ENCODE results near the gene PTPRK. TPM values are rescaled to one million over a fixed set of nuclear protein-coding genes. Genes with fewer than 3 reads are reported as not detected.

Gene PTPRK
- polyA plus RNA-seq, 3 donors: 0.01 TPM; not detected in 2

- Histone ChIP-seq H3K79me2 (ENCODE audit: insufficient read depth, low read length) (no peaks in the 10 kb centered on the region), H2AFZ (ENCODE audit: insufficient read depth, low read depth, low read length, poor library complexity, severe bottlenecking) (no peak overlapping the region), H3K4me1 (ENCODE audit: control insufficient read depth in 1 of 2, insufficient read depth in 2 of 2, low read length in 2 of 2) (no peaks in the 10 kb centered on the region), H3K9ac (ENCODE audit: insufficient read depth, low read length, poor library complexity, severe bottlenecking) (no peak overlapping the region), H3K27ac (ENCODE audit: low read depth in 1 of 2, low read length in 2 of 2) (no peak overlapping the region), H3K9me3 (replicated peaks in 1 of 2; ENCODE audit: control insufficient read depth in 1 of 2, insufficient read depth in 1 of 2, low read length in 2 of 2) (no peaks in the 10 kb centered on the region), H3K4me2 (replicated peaks; ENCODE audit: extremely low read depth, low read length, poor library complexity, severe bottlenecking) (no peak overlapping the region), H3K27me3 (ENCODE audit: control insufficient read depth in 2 of 2, insufficient read depth in 2 of 2, low read length in 2 of 2) (no peaks in the 10 kb centered on the region), H3K4me3 (replicated peaks in 1 of 3; ENCODE audit: low read depth in 2 of 3, low read length in 3 of 3) (no peak overlapping the region), H4K20me1 (ENCODE audit: insufficient read depth, low read length) (no peaks in the 10 kb centered on the region), H3K36me3 (replicated peaks in 1 of 2; ENCODE audit: control insufficient read depth in 1 of 2, insufficient read depth in 2 of 2, low read length in 2 of 2) (no peaks in the 10 kb centered on the region)
- no peak for DNase-seq
- H3K4me3 Mint-ChIP-seq: no peak overlapping the region
- no peak overlapping the region for H3K27ac Mint-ChIP-seq
- no CpG with 5 or more reads among the region's 4 CpGs for WGBS (ENCODE audit: insufficient coverage)
- peaks cover 0 to 4% (median 0%) of the 10 kb centered on the region in 7 donors for H3K9me3 Mint-ChIP-seq
- H3K36me3 Mint-ChIP-seq: no peaks in the 10 kb centered on the region
- H3K4me1 Mint-ChIP-seq: no peaks in the 10 kb centered on the region
- intact Hi-C loops (cut with micrococcal nuclease): no loop called here
- H3K27me3 Mint-ChIP-seq (ENCODE audit: low read depth in 3 of 3): peaks cover 0 to 2% (median 0%) of the 10 kb centered on the region in 3 donors
- TF ChIP-seq CTCF (IDR thresholded peaks at IDR 0.05): no peak
Measured at GRCh38 chr6:128403618-128404444, 116.6 kb downstream of the PTPRK start.

GRCh38 chr6:128400875-128401274, 119.5 kb downstream of the PTPRK start:
- no peak overlapping the region for H3K4me3 ChIP-seq (replicated peaks in 1 of 3; ENCODE audit: low read depth in 2 of 3, low read length in 3 of 3)
- DNase-seq: no peak
- no peak overlapping the region for H3K27ac ChIP-seq (ENCODE audit: low read depth in 1 of 2, low read length in 2 of 2)
- H3K36me3 ChIP-seq (replicated peaks in 1 of 2; ENCODE audit: control insufficient read depth in 1 of 2, insufficient read depth in 2 of 2, low read length in 2 of 2): no peaks in the 10 kb centered on the region
- H4K20me1 ChIP-seq (ENCODE audit: insufficient read depth, low read length): no peaks in the 10 kb centered on the region
- TF ChIP-seq CTCF (IDR thresholded peaks at IDR 0.05): no peak
- H3K36me3 Mint-ChIP-seq: no peaks in the 10 kb centered on the region
- no peaks in the 10 kb centered on the region for H3K27me3 ChIP-seq (ENCODE audit: control insufficient read depth in 2 of 2, insufficient read depth in 2 of 2, low read length in 2 of 2)
- no peaks in the 10 kb centered on the region for H3K4me1 Mint-ChIP-seq
- H3K4me2 ChIP-seq (replicated peaks; ENCODE audit: extremely low read depth, low read length, poor library complexity, severe bottlenecking): no peak overlapping the region
- no CpG with 5 or more reads among the region's 4 CpGs for WGBS (ENCODE audit: insufficient coverage)
- H2AFZ ChIP-seq (ENCODE audit: insufficient read depth, low read depth, low read length, poor library complexity, severe bottlenecking): no peak overlapping the region
- H3K4me1 ChIP-seq (ENCODE audit: control insufficient read depth in 1 of 2, insufficient read depth in 2 of 2, low read length in 2 of 2): no peaks in the 10 kb centered on the region
- H3K79me2 ChIP-seq (ENCODE audit: insufficient read depth, low read length): no peaks in the 10 kb centered on the region
- H3K27ac Mint-ChIP-seq: no peak overlapping the region
- peaks cover 0 to 6% of the 10 kb centered on the region in 2 donors for H3K9me3 ChIP-seq (replicated peaks in 1 of 2; ENCODE audit: control insufficient read depth in 1 of 2, insufficient read depth in 1 of 2, low read length in 2 of 2)
- H3K9me3 Mint-ChIP-seq: peaks cover 0 to 4% (median 3%) of the 10 kb centered on the region in 7 donors
- intact Hi-C loops (cut with micrococcal nuclease): no loop called here
- peaks cover 0 to 2% (median 0%) of the 10 kb centered on the region in 3 donors for H3K27me3 Mint-ChIP-seq (ENCODE audit: low read depth in 3 of 3)
- no peak overlapping the region for H3K9ac ChIP-seq (ENCODE audit: insufficient read depth, low read length, poor library complexity, severe bottlenecking)
- no peak overlapping the region for H3K4me3 Mint-ChIP-seq

Measured in CD14-positive monocyte (primary cell).